Measurements from ENCODE around the gene CROCC2. TPM values are rescaled to one million over a fixed set of nuclear protein-coding genes. Genes with fewer than 3 reads are reported as not detected.
"Not testable (repeated sequence)": the region's sequence is repeated elsewhere in the genome, so short reads cannot be mapped to it uniquely, and the experiment has no call there.

CROCC2 gene
- total RNA-seq, 1 donor from 2014 or later: not detected

DNA sequence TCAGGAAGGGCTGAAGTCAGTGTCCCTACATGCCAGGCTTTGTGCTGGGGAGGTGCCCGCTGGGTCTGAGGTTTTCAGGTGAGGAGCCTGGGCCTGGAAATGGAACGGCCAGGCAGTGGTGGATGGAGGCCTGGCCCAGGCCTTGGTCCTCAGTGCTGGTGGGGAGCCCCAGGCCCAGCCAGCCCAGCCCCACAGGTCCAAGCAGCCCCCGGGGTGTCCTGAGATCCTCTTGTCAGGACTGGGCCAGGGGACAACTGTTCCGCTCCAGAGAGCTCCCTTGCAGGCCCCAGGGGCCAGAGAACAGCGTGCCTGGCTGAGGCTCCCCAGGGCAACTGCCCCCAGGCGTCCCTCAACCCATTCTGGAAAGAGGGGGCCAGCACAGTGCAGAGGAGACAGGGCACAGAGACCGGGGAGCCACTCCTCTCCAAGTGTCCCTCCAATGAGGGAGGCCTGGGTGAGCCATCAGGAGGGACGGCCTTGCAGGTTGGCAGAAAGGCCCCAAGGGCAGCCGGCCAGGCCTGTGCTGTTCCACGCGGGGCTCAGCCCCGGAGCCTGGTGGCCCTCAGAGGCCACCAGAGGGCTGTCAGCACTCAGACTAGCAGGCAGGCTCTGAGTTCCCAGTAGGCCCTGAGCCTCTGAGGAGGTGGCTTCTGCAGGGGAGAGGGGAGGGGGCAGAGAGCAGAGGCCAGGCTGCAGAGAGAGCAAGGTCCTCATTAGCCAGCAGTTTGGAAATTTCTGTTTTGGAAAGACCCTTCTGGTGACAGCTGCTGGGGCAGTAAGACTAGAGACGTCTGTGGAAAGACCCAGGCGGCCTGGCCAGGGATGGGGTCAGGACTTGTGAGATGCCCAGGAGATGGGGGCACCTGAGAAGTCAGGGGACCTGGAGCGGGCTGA is 62.8 kb downstream of the CROCC2 start:
- no peak for DNase-seq

GRCh38 chr2:240970104-240970503 is 64.0 kb downstream of the CROCC2 start:
- no peak for DNase-seq

GRCh38 chr2:240970816-240971215 is 64.7 kb downstream of the CROCC2 start:
- no peak for DNase-seq

GRCh38 chr2:240972201-240972600 is 66.1 kb downstream of the CROCC2 start:
- no peak for DNase-seq

GRCh38 chr2:240972636-240973521 is 66.7 kb downstream of the CROCC2 start:
- DNase-seq: no peak

DNA sequence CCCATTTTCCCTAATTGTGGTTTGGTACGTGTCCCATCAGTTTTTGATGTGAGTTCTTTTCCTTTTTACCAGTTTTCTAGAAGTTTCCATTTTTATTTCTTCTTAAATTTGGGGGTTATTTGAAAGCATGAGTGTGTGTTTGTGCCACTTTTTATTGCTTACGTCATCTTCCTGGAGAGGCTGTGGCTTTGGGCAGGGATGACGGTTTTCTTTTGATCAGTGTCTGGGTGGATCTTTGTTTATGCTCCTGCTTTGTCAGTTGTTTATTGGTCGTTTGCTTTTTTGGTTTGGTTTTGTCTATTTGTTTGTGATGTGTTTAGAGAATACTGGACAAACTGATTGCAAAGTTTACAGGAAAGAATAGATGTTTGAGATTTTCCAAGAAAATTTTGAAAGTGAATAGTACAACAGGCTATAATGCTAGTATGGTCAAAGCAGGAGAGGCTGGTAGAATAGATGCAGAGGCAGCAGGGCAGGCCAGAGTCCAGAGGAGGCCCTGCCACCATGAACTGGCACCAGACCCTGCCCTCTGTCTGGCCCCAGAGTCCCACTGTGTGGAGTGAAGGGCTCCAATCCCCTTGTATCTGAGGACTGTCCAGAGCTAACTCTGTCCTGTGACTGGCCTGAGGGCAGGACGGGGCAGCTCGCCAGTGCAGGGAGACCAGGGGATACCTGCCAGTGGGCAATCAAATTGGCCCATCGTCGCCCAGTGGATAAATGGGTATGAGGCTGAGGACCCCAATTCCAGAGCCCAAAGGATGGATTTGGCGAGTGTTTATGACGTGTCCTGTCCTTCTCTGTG is 68.8 kb downstream of the CROCC2 start:
- no peak for DNase-seq

- not testable (repeated sequence) for DNase-seq
These were observed 69.8 kb downstream of the CROCC2 start for GRCh38 chr2:240975903-240976302.

DNA sequence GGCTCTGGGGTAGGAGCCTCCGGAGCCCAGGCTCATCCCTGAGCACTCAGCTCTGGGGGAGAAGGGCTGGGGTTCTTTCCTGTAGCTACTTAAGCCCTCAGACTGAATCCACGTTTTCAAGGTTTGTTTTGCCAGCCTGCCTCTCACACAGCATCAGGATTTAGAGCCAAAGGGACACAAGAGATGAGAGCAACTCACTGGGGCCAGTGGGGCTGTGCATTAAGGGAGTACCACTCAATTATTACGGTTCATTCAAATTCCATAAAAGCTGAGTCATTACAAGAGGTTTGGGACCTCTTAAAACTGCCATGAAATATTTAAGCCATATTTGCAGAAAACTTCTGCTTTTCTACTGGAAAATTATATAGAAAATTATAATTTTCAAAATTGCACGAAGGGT is 75.1 kb downstream of the CROCC2 start:
- no peak for DNase-seq

DNA sequence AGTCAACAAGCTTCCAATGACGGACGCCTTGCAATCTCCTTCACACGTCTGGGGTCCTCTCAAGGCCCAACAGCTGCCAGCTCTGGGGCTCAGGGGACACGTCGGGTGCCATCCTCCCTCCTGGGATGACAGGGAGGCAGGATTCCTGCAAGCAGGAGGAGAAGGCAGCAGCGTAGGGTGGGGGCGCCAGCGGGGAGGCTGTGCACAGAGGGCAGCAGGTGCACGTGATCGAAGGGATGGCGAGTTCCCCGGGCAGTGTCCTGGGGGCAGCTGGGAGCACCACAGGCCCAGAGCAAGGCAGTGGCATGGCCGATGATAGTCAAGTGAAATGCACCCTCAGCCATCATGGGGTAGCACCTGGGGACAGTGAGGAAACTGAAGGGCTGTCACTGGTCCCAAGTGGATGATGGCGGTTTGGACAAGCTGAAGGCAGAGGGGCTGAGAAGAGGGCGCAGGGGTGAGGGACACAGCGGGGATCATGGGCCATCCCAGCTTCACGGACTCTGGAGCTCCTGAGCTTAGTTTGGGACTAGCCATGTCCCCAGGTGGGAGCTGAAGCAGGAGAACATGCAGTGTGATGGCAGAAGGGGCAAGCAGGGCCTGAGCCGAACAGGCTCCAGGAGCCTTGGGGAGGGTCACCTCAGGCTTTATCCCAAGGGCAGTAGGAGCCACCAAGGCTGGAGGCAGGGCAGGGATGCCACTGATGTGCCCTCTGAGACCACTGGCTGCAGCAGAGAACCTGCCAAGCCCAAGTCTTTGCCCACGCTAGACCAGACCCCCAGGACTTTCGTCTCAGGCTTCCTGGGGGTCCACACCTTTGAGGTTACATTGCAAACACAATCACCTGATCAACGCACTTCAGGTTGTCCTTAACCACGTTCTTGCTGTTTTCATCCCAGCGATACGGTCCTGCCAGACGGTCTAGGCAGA is 76.0 kb downstream of the CROCC2 start:
- DNase-seq: no peak

GRCh38 chr2:240982821-240983281 is 76.7 kb downstream of the CROCC2 start:
- no peak for DNase-seq

- peak; percentile 80 for DNase-seq
These were observed 77.3 kb downstream of the CROCC2 start for GRCh38 chr2:240983361-240983995.

GRCh38 chr2:240983996-240984498 is 77.9 kb downstream of the CROCC2 start:
- no peak for DNase-seq

DNA sequence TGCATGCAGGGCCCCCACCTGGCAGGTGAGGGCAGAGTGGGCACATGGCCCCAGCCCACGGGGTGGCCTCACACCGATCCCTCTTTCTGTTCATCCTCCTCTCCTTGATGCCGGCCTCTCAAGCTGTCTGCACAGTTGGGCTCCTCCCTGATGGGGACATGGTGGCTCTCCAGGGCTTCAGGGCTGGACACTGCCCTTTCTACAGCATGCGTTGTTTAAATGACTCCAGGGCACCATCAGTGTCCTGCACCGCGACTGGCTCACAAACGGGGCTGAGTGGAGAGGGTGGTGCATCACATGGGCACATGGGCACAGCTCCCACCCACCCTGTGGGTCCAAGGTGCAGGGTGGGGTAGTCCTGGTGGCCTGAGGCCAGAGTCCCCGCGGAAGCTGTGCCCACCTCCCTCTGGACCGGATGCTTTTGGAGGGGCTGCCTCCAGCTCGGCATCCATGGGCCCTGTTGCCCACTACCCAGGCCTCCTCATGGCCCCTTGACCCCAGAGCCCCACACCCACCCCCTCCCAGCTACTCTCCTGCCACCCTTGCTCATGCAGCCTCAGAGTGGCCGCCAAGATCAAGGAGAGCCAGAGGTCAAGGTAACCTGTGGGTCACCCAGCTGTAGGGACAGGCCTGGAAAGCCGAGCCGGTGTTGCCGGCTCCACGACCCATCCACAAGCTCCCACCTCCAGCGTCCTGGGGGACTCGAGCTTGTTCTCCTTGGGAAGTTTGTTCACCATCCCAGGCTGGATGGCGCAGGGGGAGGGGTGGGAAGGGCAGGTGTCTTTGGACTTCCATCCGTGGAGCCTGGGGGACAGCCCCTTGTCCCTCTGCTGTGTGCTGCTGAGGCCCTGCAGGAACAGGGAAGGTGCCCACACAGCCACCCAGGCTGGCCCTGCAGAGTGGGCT is 80.0 kb downstream of the CROCC2 start:
- no peak for DNase-seq

DNA sequence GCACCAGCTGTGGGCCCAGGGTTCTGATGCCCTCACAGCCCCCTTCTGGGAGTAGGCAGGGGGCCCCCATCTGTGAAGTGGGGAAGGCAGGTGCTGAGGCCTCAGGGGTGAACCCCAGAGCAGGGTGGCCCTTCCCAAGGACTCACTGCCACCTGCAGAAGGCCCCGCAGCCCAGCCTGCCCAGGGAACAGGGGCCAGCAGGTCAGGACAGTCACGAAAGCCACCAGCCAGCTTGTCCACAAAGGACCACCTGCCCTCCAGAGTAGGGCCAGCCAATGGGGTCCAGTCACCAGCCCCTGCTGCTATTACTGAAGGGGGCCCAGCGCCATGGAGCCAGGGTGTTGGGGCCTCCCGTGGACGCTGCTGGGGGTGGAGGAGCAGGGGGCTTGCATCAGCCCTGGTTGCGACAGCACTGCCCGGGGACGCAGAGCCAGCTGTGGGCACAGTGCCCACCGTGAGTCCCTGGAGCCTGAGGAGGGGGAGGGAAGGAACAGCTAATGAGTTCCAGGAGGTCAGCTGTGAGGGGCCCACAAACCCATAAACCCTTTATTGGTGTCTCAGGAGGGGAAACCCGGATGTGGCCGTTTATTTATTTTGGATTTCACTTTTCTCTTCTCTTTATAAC is 80.8 kb downstream of the CROCC2 start:
- DNase-seq: peak; percentile 38

DNA sequence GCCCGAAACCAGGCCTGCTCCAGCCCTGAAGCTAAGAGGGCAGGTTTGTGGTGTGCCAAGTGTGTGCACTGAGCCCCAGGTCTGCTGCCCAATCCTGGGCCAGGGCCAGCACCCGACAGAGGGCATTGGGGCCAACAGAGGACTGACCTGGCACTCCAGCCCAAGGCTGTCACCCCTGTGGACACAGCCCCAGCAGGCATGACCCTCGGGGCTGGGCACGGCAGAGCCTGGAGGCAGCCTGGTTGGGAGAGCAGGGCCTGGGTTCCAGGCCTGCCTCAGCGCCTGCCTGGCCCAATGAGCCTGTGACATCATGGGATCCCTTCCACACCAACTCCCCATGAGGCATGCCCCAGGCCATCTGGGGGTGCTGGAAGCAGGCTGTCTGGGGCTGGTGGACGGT is 81.5 kb downstream of the CROCC2 start:
- no peak for DNase-seq

DNA sequence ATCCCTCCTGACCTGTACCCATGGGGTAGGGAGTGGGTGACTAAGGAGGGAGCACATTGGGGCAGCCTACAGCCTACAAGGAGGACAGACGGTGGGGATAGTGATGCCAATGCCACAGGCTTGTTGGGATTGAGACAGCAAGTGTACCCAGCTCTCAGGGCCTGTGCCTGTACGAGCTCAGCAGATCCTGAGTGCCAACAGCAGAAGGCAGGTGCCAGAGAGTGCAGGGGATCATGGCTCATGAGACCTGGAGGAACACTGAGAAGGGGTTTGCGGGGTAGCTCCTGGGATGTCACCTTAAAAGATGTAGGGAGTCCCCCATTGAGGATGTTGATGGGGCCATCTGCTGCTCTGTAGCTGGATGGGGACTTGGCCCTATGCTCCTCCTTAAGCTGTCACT is 82.0 kb downstream of the CROCC2 start:
- DNase-seq: no peak

GRCh38 chr2:240988571-240989271 is 82.6 kb downstream of the CROCC2 start:
- DNase-seq: no peak
